ENCODE results near the gene KLHL17.

KLHL17 gene

DNA sequence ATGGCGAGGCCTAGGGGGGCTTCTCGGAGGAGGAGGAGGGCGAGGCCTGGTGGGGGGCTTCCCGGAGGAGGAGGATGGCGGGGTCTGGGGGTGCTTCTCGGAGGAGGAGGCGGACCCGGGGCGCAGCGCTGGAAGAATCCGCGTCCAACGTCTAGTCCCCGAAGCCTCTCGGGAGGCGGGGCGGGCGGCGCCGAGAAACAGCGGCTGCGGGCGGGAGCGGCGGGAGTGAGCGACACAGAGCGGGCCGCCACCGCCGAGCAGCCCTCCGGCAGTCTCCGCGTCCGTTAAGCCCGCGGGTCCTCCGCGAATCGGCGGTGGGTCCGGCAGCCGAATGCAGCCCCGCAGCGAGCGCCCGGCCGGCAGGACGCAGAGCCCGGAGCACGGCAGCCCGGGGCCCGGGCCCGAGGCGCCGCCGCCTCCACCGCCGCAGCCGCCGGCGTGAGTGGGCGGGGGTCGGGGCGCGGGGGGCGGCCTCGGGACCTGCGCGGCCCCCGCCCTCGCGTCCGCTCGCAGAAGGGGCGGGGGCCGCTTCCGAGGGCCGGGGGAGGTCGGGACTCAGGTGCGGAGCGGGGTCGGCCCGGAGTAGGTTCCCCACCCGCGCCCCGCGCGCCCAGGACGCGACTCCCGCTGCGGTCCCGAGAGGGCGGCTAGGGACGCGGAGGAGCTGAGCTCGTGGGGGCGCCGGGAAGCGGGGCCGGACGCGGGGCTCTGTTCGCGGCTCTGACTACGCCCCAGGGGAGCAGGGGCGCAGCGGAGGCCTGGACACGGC is at the start of gene KLHL17:
Gene KLHL17 (plus strand): TSS at position 222 of the 769 bp plus-strand sequence. CDS start 110 bp downstream, at position 332.
- DNase-seq: peak; percentile 38

GRCh38 chr1:910881-911721 is 49.3 kb upstream of the KLHL17 start:
- no peak for DNase-seq

DNA sequence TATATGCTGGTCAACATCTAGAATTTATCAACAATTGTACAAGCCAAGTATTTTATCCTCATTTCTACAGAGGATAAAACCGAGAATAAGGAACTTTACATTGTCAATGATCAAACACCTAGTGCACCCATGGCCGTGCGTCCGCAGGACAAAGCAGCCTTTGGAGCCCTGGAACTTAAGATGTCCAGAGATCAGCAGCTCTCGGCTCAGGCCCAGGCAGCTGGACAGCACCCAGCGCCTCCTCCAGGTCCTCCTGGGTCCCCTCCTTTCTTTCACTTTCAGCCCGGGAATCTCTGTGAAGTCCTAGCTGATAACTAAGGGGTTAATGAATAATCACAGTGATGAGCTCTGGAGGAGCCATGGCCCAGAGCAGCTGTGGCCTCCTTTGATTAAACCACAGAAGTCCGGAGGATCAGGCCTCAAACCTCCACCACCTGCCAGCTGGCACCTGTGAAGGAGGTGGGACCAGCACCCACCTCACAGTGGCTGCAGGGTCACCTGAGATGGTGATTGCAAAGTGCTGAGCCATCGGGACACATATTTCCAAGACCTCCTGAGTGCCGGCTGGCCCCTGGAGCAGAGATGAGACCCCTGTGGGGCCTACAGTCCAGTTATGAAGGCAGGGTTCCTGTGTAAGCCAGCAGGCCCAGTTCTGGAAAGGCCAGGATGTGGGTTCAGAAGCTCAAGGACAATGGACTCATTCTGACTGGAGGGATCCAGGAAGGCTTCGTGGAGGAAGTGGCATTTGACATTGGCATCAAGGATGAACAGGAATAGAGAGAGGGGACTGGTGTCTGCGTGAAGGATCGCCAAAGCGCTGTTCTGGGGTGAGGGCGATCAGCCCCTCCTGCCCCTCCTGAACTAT is 48.3 kb upstream of the KLHL17 start:
- DNase-seq: no peak

- no peak for DNase-seq
Observed at GRCh38 chr1:912740-913301, 47.6 kb upstream of the KLHL17 start.

- no peak for DNase-seq
Observed at GRCh38 chr1:913491-914130, 46.8 kb upstream of the KLHL17 start.

DNA sequence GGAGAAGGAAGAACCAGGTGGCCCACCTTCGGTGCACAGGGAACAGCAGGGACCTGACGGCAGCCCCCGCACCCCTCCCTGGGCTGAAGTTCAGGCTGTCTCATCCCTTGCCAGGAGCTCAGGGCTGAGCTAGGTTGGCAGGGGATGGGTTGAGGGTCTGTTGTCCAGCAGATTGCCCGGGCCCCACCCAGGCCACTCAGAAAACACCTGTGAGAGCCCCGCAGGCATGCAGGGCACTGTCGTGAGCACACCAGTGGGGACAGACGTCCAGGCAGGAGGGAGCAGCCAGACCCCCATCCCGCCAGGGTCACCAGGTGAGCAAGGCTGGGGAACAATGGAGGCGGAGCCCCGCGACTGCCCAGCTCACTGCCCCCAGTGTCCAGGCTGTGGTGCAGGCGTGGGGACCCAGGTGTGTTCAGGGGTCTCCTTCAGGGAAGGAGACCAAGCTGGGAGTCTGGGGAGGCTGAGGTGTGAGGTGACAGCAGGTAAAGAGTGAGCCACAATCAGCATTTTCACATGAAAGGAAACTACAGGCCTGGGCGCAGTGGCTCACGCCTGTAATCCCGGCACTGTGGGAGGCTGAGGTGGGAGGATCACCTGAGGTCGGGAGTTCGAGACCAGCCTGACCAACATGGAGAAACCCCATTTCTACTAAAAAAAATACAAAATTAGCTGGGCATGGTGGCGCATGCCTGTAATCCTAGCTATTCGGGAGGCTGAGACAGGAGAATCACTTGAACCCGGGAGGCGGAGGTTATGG is 46.1 kb upstream of the KLHL17 start:
- DNase-seq: no peak

DNA sequence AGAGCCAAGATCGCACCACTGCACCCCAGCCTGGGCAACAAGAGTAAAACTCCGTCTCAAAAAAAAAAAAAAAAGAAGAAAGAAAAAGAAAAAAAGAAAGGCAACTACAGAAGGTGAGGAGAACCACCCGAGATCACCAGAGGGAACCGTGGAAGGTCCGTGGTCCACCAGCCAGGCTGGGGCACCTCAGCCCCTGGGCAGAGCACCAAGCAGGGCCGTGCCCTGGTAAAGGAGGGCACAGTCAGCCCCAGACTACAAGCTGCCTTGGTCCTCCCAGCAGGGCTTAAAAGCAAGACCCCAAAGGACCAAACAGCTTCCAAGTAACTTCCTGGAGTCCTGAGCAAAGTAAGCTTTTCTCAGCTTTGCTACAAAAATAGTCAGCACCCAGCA is 45.5 kb upstream of the KLHL17 start:
- DNase-seq: no peak

DNA sequence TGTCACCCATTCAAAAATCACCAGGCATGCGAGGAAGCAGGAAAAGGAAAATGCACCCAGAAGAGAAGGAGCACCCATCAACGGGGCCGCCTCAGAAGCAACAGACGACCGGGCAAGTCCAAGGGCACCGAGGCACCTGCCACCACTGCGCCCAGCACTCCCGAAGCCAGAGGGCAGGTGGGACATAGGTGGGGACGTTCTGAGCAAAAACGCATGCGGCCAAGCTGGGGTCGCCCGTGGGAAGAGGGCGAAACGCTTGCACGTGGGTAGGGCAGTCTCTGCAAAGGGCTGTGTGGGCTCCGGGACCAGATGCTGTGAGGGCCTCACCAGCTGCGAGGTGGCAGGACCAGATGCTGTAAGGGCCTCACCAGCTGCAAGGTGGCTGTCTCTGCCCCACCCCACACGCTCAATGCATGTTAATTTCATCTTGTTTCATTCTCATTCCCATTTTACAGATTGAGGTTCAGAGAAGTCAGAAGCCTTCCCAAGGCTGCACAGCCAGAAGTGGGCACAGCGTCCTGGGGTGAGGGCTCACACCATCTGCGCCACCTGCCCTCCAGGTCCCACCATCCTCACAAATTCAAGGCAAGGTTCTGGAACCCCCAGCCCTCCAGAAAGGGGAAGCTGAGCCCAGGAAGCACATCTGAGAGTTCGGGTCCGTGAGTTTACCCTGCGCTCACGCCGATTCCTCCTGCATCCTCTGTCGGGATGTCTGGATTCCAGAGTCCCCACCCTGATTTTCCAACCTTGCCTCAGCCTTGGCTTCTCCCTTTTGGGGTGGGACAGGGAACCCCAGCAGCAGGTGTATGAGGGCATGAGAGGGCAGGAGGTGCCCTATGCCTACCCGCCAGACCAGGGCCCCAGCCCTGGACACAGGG is 44.9 kb upstream of the KLHL17 start:
- no peak for DNase-seq

DNA sequence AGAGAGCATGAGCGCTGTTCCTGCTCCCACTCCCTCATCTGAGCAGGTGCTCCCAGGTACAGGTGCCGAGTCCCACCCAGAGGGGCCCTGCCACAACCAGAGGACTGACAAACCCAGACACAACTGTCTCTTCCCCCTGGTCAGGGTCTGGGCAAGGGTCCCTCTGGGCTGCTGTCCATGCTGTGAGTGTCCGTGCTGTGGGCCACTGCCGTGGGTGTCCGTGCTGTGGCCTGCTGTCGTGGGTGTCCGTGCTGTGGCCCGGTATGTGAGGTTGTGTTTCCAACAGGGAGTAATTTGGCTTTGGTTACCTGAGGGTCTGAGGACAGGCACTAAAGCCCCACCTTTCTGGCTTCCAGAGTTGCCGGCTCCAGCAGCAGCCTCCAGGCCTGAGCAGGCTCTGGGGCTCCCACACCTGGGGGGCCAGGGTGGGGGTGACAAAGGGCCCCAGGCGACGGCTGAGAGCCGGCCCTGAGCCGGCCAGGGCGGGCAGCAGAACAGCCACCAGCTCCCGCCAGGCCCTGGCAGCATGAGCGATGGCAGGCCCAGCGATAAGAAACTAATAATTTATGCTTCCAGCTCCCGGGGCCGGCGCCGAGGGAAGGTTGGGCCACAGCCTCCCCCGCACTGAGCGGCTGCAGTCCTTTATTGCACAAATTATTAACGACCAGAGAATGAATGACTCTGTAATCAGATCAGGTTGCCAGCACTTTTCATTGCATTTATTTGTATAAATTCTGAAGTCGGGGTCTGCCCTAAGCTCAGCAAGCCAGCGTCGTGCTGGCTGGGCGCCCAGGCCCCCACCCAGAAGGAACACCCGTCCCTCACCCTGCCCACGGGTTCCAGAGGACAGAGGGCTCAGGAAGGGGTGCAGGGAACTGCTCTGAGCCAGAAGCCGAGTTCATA is 44.0 kb upstream of the KLHL17 start:
- no peak for DNase-seq

DNA sequence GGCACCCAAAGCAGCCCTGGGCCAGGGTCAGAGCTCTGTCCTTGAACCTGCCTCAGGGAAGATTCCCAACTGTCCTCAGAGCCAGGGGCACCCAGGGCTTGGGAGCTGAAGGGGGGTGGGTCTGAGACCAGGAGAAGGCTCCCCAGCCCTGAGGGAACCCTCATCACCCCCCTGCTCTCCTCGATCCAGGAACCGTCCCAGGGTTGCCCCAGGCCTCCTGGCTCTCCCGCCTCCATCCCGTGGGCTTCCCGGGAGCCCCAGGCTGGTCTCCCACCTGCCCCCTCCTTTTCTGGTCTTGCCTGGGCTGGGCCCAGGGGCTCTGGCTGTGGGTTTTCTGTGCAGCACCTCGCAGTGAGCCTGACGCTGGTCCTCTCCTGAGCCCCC is 43.3 kb upstream of the KLHL17 start:
- no peak for DNase-seq

DNA sequence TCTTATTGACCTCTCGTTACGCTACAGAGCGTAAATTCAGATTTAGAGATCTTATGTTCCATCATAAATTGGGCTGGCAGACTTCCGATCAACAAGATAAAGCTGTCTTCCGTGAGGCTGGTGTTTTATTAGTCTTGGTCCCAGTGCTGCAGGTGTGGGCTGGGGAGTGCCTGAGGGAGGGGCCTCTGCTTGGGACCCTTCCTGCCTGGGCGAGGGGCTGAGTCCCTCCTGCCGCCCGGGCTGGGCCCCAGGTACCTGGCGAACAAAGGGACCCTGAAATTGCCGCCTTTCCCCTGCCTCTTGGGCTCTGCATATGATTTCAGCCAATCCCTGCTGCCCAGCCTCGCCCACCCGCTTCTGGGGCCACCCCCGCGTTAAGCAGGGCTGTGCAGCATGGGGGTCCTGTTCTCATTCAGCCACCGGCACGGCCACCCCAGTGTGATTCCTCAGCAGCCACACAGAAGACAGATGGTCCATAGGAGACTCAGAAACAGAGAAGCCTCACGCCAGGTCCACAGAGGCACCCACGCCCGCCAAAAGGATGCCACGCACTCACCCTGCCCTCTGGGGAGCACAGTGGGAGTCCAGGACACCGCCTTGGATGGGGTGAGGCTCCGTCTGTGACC is 42.8 kb upstream of the KLHL17 start:
- no peak for DNase-seq

- DNase-seq: no peak
Observed at GRCh38 chr1:918353-918752, 42.0 kb upstream of the KLHL17 start.

DNA sequence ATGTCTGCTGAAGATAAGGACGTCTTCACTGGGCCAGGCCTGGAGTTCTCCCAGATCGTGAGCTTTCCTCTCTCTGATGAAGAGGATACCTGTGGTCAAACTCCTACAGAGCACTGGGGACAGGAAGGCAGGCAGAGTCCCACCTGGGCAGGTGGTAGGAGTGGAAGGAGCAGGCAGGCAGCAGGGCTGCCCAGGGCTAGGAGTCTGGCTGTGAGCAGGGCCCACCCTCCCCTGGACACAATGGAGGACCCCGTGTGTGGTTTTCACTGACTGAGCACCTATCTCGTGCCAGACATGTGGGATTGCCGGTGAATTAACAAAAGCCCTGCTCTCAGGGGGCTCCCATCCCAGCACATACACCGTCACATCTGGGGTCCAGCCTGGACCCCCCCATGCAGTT is 41.5 kb upstream of the KLHL17 start:
- DNase-seq: no peak

DNA sequence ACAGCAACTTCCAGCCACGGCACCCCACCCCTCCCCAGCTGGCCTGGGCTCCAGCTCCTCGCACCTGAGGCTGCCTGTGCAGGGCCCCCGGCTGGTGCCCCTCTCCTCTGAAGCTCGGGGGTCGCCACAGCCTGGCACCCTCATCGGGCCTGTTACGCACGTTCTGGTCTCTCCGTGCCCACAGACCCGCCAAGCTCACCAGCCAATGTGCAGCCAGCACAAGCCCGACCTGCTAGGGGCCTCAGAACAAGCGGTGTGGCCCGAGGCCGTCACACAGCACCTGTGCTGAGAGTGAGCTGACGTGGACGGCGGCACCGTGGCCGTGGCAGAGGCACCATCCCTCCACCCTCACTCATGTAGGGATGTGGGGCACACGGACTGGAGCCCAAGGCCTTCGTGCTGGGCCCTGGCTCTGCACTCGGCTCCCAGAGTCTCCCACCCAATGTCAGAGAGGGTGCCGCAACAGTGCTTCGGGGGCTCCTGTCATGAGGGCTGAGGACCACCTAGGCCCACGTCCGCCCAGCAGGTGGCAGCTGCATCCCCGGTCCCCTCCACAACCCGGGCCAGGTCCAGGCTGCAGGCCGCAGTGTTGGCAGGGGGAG is 41.0 kb upstream of the KLHL17 start:
- DNase-seq: no peak

DNA sequence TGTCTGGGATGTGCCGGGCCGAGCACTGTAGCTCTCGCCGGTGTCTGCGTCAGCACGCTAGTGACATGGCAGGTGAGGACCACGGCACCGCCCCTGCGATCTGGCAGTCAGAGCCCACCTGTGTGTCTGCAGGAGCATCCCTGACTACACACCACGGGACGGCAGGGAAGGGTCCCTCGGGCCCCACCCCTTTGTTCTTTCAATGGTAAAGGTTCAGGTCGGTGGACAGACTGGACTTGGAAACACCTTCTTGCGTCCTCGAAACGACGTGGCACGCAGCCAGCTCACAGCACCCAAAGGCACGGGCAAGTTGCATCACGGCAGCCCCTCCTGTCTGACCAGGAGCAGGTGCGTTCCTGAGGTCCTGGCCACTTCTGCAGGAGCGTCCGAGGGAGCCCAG is 40.4 kb upstream of the KLHL17 start:
- no peak for DNase-seq

DNA sequence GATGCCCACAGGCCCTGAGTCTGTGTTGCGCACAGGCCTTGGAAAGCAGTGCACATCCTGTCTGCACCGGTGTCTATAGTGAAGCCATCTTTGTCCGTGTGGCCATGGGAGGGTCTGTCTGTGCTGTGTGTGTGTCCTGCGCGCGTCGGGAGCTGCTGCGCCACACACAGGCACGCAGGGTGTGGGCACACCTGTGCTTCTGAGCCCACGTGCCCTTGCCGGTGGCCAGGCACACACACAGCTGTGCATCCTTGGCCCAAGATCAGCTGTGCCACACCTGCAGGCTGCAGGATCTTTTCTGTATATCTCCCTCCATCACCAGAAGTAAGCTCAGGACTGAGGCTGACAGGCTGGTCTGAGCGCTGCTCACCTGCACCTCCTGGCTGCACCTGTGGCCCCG is 39.9 kb upstream of the KLHL17 start:
- DNase-seq: no peak

DNA sequence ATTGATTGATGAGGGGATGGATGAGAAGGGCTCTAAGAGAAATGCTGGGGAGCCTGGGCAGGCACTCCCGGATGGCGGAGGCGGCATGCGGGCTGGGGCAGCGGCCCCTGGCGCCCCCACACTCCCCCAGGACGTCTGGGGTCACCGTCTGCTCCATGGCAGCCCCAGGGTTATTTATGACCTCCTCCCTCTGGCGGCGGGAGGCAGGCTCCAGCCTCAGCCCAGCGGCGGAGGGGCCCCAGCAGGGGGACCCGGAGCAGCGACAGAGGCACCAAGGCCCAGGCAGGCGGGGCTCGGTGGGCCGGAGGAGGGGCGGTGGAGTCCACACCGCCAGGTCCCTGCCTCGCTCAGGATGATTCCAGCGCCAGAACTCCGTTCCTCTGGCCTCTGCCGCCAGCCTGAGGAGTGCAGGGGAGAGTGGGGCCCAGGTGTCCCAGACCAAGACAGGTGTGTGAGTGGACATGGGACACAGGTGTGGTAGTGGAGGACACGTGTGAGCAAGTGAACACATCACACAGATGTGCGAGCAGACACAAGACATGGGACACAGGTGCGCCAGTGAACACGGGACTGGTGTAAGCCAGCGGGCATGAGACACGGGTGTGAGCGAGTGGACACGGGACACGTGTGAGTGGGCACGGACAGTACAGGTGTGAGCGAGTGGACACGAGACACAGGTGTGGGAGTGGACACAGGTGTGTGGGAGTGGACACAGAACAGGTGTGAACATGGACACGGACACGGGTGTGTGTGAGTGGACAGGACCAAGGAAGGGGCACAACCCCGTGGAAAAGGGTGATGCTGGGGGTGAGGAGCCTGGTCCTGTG is 39.2 kb upstream of the KLHL17 start:
- peak; percentile 66 for DNase-seq
